Measurements from ENCODE around the gene TAF15. TPM values are rescaled to one million over a fixed set of nuclear protein-coding genes. Genes with fewer than 3 reads are reported as not detected.

Gene TAF15
- total and polyA plus RNA-seq, 2 of the 13 experiments (the other 11 are each of a cell fraction or from before 2014, with no cell fraction given) = 25.2 to 26.5 TPM

- TF ChIP-seq HMGXB3 (CRISPR knock-in tag; IDR thresholded peaks at IDR 0.05; ENCODE audit: borderline replicate concordance) = no peak
- no peak for TF ChIP-seq ZNF781 (CRISPR knock-in tag; IDR thresholded peaks at IDR 0.05; ENCODE audit: borderline replicate concordance, not compliant biosample characterization)
- no peak for TF ChIP-seq SP5 (CRISPR knock-in tag; IDR thresholded peaks at IDR 0.05; ENCODE audit: borderline replicate concordance, low read depth)
- no peak for TF ChIP-seq ZNF337 (CRISPR knock-in tag; IDR thresholded peaks at IDR 0.05; ENCODE audit: borderline replicate concordance, low read depth)
These were observed 82.0 kb downstream of the TAF15 start (continued) for GRCh38 chr17:35891269-35891668.

- in situ Hi-C loops (cut with HindIII; ENCODE audit: extremely low pct_ligation_motif_present, low pct_unique_long_range_greater_than_20kb) (no loop called here), intact Hi-C loops (cut with micrococcal nuclease; ENCODE audit: unreplicated experiment) (no loop called here)
- FAIRE-seq (no peak), ATAC-seq (no peak), DNase-seq (ENCODE audit: low spot score) (no peak)
- no peaks in the 10 kb centered on the region for H3K79me2 ChIP-seq (ENCODE audit: insufficient read depth, low read length)
- H3K36me3 ChIP-seq (replicated peaks in 1 of 2; ENCODE audit: control insufficient read depth in 1 of 2, insufficient read depth in 2 of 2, low read length in 2 of 2) = no peaks in the 10 kb centered on the region
- no peaks in the 10 kb centered on the region for H3K9me3 ChIP-seq (ENCODE audit: low read length)
- ChIA-PET CTCF (ENCODE audit: low intra/inter-chr PET ratio, low total read pairs) (no interaction called here), POLR2A (interaction anchor here (0.6 kb wide), 1 partner anchor 34 kb away, joined by 3 read pairs; no protein-coding TSS in a partner anchor)
- no peak overlapping the region for H3K9ac ChIP-seq (ENCODE audit: insufficient read depth, low read depth, low read length)
- H3K27me3 ChIP-seq (ENCODE audit: control insufficient read depth in 1 of 2, insufficient read depth in 2 of 2, low read length in 2 of 2) = peaks cover 1 to 10% of the 10 kb centered on the region in 2 experiments; a peak in 2 of 5 replicates
- no peak overlapping the region for H3K27ac ChIP-seq (ENCODE audit: extremely low read length, insufficient read depth, low read length)
- no peak overlapping the region for H3K4me2 ChIP-seq (ENCODE audit: low read depth, low read length)
- no peaks in the 10 kb centered on the region for H4K20me1 ChIP-seq (ENCODE audit: insufficient read depth, low read length)
- 30% methylated on average over 6 of the region's 6 CpGs for WGBS (ENCODE audit: low lambda C conversion rate)
- H3K4me3 ChIP-seq (replicated peaks in 1 of 3; ENCODE audit: insufficient read depth in 1 of 3, low read depth in 2 of 3, low read length in 3 of 3) = no peak overlapping the region
- H2AFZ ChIP-seq (ENCODE audit: low read length) = no peak overlapping the region
- H3K4me1 ChIP-seq (ENCODE audit: insufficient read depth, low read length) = no peaks in the 10 kb centered on the region
- no TSS peak for BruUV-seq (replicated peaks)
- TF ChIP-seq ZNF615 (CRISPR knock-in tag; IDR thresholded peaks at IDR 0.05; ENCODE audit: borderline replicate concordance) (no peak), ZNF512 (CRISPR knock-in tag; IDR thresholded peaks at IDR 0.05) (no peak), ONECUT2 (CRISPR knock-in tag; IDR thresholded peaks at IDR 0.05) (no peak), ZNF205 (CRISPR knock-in tag; IDR thresholded peaks at IDR 0.05) (no peak), SMYD3 (CRISPR knock-in tag; IDR thresholded peaks at IDR 0.05) (no peak), BRF2 (CRISPR knock-in tag; IDR thresholded peaks at IDR 0.05) (no peak), SP140L (CRISPR knock-in tag; IDR thresholded peaks at IDR 0.05; ENCODE audit: borderline replicate concordance) (no peak), ZNF362 (CRISPR knock-in tag; IDR thresholded peaks at IDR 0.05; ENCODE audit: borderline replicate concordance) (no peak)
These were observed 83.1 kb downstream of the TAF15 start for GRCh38 chr17:35892091-35893035.

Data from HepG2 (cell line).